NK-92 (cell line): ENCODE measurements around the gene TMEM54.

Experiments used
- DNase-seq: peaks from one replicate; lab custom pipeline; 2025; ENCODE audit not compliant: unreplicated experiment; lab: John Stamatoyannopoulos, UW

Gene TMEM54

DNA sequence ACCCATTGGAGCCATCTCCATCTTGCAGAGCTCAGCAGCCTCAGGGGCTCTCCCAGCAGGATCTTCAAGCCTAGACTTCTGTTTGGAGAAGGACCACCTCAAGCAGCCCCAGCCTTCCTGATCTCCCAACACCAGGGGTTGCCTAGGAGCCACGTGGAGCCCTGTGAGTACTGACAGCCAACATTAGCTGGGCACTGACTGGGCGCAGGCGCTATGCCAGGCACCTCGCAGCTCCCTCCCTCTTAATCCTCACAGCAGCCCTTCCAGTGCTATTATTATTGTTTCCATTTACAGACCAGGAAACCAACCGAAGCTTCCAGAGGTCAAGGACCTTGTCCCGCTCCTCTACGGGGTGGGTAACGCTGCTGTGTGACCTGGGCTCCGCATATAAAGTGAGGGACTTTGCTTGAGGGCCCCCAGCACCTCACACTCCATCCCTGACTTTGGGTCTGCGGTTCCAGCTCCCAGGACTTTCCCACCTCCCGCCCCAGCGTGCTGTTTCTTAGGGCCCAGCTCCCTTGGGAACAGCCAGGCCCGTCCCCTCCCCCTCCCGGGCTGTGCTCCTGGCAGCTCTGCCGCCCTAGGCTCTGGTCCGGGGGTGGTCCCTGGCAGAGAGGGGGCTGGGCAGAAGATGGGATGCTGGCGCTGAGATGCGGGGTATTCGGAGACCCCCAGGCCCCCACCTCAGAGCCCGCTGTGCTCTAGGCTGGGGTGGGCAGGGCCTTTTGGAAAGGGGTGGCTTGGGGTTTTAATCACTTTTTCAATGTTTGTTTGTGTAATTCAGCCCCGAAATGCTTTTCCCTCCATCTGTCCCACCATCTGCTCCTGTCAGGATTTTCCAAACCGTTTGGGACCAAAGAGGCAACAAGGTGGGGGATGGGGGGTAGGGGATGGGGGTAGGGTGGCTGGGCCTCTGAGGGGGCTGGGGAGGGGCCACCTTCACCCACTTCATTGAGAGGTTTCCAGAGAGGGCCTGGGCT, 19.0 kb downstream of the TMEM54 start:
- no peak for DNase-seq

DNA sequence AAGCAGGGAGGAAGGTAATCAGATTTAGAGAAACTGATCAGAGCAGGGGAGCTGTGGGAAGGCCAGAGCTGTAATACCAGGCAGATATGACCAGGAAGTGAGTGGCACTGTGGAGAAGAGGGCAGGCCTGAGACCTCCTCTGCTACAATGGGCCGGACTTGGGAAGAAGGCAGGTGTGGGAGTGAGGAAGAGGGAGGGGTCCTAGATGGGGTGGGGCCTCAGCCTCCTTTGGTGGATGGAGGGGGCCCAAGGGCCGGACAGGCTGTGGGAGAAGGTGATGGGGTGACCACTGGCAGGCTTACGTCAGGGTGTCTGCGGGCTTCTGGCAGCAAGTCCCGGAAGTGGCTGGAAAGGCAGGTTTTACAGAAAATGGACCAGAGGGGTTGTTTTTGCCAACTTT, 19.9 kb downstream of the TMEM54 start:
- no peak for DNase-seq

DNA sequence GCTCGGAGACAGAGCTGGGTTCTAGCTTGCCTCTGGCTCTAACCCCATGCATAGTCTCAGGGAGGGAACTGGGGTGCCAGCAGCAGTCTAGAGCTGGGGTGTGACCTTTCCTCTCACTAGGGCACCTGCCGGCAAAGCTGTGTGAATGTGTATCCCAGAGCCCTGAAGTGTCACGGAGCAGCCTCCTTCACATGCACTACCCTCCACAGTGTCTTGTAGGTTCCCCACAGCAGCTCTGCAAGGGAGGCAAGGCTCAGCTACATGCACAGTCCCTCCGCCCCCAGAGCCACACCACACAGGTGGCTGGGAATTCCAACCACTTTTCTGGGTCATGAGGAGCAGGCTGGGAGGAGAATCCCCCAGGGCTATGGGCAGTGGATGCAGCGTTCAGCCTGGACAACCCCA, 22.6 kb downstream of the TMEM54 start:
- no peak for DNase-seq

DNA sequence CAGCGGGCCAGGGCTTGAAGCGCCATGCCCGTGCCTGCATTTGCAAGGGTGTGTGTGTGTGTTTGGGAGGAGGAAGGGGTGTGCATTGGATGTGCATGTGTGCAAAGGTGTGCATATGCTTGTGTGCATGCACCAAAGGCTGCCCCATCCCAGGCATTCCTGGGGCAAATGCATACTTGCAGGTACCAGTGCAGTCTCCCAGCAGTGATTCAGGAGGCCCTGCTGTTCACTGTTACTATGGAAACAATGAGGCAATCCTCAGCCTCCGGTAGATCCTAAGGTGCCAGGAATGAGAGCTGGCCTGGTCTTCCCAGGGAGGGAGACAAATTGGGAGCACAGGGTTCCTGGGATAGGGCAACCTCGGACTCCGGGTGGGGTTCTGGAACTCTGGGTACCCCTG, 23.0 kb downstream of the TMEM54 start:
- DNase-seq: no peak

DNA sequence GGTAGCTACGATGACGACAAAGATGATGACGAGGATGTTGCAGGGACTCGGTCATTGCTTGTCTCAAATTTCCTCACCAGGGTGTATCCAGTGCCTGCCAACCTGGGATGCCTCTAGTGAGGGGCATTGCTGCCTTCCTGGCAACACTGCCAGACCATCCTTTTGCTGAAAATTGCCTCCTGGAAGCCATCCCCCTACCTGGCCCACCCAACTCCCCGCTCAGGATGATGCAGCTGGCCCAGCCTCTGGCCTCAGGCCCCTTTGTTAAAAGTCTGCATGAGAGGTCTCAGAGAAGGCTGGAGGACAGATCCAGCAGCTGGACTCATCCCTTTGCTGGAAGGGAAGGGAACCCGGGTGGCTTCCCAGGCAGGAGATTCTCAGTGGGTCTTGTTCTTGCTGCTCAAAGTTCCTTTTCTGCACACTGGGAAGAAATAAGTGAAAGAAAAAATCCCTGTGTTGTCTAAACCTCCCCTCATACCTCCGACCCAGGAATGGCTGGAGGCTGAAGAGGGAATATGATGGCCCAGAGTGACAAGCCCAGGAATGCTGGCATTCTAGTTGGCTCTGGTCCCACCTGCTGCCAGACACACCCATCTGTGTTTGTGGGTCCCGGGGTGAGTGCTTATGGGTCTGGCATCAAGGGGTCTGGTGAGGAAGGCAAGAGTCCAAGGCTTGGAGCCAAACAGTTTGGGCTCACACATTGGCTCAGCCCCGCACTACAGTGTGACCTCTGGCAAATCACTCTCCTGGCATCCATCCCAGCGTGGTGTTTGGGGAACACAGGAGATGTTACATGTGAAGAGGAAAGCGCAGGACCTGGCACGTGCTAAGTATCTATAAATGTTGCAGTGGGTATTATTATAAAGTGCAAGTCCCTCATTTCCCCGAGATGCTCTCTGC, 23.7 kb downstream of the TMEM54 start:
- DNase-seq: no peak

DNA sequence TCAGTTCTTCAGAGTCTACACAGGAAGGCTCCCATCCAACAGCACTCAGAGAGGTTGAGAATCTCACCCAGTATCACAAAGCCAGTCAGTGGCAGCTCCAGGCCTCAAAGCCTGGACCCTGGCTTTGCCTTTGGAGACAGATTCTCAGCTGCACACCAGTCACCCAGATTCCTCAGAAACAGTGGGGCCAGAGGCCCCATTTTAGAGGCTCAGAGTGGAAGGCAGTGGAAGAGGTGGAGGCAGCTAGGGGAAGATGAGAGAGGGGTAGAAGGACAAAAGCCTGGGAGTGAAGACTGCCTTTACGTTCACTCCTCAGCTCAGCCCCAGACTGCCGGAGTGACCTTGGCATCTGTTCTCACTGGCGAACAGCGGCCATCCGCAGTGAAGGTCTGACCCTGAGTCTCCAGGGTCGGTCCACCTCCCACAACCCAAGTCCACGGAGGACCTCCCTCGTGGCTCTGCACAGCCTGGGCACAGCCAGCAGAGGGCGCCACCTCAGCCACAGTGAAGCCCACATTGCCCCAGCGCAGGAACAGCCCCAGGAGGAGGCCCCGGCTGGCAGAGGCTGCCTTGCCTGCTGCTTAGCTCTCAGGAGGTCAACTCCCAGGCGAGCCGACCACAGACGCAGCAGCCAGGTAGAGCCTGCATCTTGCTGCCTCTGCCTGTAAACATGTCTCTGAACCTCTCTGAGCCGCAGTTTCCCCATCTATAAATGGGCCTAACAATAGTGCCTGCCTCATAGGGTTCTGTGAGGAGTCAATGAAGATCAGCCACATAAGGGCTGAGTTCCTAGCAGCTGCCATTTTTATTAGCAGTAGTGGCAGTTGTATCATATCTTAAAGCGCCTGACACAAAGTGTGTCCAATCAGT, 24.6 kb downstream of the TMEM54 start:
- DNase-seq: no peak

DNA sequence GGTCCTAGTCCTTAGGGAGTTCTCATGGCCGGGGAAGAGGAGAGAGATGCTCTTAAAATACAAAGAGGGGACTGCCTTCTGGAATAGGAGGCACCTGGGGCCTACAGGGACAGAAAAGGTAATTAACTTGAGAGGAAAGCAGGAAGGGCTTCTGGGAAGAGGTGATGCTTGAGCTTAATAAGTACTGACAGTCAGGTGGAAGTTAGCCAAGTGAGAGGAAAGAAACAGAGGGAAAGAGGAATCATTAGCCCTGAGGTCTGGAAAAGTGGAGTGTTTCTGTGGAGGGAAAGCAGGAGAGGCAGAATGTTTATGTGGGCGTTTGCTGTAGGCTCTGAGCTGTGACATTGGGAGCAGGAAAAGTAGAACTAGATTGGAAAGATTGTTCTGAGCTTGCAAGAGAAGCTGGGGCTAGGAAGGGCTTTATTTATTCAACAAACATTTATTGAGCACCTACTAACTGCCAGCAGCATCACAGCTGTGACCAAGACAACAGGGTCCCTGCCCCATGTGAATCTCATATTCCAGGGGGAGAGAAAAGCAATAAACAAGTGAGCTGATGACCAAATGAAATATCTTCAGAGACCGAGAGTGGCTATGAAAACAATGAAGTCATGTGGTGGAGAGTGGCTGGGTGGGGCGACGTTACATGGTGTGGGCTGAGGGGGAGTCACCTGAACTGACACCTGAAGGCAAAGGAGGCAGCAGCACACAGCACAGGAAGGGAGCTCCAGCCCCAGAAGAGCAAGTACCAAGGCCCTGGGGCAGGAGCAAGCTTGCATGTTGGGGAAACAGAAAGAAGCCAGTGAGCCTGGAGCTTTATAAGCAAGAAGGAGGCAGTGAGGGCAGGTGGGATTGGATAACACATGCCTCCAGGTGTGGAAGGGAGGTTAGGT, 26.1 kb downstream of the TMEM54 start:
- DNase-seq: no peak

DNA sequence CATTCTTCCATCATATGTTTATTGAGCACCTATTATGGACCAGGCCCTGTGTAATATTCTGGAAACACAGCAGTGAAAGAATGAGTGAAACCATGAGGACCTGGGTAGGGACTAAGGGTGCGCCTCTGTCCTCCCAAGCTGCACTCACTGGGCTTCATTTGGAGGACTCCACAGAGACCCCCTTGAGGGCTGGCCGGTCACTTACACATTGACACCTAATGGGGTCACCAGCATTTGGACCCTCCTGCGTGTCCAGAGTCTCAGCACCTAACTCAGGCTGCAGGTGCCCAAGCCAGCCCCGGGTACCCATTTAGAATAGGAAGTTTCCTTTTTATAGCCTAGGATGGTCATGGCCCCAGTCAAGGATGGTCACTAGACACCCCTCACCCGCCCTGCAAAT, 27.7 kb downstream of the TMEM54 start:
- no peak for DNase-seq

DNA sequence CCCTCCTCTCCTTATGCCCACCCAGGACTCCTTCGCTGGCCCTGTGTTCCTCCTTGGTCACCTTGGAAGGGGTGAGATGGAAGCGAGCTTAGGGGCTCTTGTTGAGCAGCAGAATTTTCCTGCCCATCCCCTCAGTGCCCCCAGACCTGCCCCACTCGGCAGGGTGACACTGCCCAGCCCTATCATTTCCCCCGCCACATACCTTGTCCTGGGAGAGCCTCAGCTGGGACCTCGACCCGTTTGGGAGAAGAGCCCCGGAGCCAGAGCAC, 29.1 kb downstream of the TMEM54 start:
- DNase-seq: no peak

DNA sequence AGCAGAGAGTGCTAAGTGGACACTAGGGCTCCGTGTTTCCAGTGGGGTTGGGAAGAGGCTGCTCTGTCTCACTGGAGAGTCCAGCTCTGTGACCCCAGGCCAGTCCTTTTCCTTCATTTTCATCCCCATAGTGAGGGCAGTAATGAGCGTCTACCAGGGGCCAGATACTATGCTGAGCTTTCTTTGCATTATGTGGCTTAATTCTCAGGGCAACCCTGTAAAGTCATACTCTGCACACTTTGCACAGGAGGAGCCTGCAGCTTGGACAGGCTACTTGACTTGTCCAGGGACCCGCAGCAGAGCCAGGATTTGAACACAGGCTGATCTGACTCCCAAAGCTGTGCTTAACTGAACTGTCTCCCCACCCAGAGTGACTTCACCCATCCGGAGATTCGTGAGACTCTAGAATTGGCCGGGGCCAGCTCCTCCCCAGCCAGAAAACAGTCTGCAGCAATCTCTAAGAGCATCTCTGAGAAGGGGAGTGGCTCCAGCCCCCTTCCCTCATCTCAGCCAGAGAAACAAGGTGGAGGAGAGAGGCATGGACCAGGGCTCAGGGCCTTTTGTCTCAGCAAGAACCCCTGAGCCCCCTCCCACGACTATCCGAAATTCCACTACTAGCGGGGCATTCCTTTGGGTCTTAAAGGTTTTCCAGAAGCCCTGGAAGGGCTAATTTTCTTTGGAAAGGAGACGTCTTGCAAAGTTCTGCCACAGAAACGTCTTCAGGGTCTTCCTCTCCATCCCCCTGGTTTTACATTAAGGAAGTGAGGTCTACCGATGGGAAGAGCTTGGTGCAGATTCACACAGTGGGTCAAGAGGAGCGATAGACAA, 29.6 kb downstream of the TMEM54 start:
- no peak for DNase-seq

DNA sequence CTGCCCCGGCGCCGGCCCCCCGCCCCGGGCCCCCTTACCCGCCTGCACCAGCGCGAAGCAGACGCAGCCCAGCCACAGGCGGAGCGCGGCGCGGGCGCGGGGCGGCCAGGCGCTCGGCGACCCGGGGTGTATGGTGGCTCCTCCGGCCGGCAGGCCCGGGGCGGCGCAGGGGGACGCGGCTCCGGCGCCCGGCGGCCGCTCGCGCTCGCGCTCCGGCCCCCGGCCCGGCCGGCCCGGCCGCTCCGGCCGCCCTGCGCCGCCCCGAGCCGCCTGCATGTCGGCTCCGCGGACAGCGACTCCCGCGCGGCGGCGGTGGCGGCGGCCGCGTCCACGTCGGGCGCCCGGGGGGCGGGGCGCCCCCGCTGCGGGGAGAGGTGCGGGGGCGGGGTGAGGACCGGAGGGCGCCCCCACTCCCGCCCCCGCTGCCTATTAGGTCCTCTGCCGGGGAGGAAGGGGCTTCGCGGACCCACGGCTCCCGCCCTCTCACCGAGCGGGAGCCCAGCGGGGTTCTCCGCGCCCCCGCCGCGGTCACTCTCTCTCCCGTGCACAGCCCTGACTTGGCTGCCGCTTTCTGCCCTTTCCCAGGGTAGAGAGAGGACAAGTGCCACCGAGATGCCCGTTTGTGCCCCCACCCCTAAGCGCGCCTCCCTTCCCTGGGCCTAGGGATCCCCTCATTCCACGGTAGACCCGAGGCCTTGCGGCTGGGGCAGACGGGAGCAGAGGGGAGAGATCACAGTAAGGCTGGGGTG, 30.4 kb downstream of the TMEM54 start, which contains the start of gene FNDC5:
FNDC5 (minus strand) TSS at position 298 of the 749 bp plus-strand sequence.
- no peak for DNase-seq

DNA sequence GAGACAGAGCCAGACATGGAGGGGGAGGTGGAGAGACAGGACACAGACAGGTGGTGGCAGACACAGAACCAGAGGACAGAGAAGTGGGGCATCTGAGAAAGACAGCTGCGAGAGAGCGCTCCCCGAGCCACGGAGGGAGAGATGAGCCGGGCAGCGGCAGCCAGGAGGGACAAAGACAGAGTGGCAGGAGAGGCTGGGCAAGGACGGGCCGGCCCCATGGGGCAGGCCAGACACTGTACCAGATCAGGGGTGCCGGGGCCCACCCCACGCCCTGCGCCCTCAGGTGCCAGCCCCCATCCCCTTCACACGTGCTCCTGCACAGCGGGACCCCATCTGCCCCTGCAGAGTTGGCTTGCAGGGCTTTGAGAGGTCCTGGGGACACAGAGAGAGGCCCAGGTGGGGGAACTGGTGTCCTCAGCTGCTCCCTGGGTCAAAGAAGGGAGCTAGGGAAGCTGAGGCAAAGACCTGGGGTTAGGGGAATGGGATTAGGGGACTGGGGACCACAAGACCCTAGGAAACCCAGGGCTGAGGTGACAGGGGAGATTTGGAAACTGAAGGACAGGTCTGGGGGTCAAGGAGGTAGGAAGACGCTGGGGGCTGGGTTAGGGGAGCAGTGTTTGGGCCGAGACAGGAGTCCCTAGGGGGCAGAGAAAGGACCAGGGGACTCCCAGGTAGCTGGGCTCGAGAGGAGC, 31.1 kb downstream of the TMEM54 start:
- DNase-seq: no peak

DNA sequence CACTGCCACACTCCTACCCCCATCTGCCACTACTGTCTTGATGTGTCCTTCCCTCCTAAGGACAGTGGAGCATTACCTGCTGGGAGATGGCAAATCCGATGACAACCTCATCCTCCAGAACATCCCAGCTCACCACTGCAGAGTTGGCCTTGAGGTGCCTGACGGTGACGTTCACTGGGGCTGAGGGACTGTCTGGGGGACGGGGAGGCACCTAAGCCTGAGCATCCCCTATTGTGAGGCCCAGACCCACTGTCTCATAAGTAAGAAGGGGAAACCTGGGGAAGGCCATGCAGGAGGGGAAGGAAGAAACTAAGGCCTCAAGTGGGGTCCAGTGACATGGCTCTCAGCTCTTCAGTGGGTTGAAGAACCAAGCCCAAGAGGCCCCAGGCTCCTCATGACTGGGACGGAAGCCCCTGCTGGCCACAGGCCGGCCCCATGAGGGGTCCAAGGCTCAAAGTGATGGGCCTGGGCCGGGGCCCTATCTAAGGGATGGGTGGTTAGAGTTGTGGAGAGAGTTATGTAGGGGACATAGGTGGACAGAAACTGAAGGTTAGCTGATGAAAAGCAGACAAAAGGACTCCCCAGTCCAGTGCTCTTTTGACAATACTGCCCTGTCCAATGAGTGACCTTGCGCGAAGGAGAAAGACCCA, 32.3 kb downstream of the TMEM54 start:
- no peak for DNase-seq

DNA sequence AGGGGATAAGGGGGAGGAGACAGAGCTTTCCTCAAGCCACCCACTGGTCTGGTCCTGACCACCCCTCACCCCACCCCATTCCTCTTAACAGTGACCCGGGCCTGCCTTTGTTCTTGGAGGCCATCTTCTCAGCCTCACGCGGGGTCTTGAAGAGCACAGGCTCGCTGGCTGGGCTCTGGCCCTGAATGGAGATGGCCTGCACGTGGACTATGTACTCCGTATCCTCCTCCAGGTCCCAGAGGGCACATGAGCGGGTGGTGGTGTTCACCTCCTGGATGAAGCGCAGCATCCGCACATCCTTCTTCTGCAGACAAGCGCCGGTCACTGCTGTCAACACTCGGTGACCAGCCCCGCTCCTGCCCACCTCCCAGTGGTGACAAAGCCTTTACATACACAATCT, 33.1 kb downstream of the TMEM54 start:
- DNase-seq: no peak

DNA sequence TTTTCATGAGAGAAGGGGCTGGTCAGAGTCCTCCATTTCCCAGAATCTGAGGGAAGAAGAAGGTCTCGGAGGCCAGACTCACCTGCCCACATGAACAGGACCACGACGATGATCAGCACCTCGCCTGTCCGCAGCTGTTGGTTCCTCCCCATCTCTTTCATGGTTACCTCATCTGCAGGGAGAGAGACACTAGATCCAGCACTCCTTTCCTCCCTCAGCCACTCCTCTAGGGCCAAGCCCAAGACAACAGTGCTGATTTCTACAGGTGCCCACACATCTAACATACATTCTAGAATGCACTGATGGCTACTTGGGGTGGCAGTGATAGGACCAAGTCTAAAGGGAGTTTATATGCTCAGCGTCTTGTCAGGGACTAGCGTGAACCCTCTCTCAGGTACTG, 33.5 kb downstream of the TMEM54 start:
- no peak for DNase-seq

DNA sequence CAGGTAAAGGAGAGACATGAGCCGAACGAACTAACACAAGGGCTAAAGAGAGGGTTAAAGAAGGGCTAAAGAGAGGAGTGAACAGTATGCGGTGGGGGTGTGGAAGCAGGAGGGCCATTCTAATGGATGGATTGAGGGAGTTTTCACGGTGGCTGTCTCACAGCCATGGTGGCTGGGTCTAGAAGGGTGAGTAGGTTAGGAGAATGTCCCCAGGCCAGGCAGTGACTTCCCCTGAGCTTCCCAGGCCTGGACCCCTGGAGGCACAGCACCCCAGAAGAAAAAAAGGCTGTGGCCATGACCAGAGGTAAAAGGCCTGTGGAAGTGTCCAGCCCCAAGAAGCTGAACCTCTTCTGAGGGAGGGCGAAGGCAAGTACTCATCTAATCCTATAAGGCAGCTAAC, 34.0 kb downstream of the TMEM54 start:
- DNase-seq: no peak

DNA sequence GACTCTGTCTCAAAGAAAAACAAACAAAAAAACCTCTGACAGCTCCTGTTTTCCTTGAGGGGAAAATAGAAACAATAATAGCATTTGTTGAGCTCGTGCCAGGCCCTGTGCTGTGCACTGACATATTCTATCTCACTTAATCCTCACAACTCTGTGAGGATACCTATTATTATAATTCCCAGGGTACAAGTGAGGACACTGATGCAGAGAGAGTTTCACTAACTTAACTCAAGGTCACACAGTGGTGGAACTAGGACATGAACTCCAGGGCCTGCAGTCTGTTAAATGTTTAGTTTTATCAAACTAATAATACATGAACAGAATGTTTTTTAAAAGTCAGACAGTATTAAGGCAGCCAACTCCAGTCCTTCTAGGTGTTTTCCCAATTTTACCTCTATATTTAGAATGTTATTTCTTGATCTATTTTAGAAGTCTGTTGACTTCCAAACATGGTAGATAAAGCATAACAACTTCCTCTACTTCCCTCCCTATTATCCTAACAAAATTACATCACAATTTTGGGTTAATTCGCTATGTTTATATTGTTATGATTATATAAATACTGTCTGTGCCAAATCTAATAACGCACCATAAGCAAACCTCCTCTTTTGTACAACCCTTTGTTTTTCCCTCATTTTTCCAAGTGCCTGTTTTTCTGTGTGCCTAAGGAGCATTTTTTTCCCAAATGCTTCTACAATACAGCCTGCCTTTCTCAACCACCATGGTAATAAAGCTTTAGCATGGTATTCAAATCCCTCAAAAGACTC, 35.4 kb downstream of the TMEM54 start:
- DNase-seq: no peak
